Calu3 (cell line): ENCODE measurements around the gene STPG4. TPM values are rescaled to one million over a fixed set of nuclear protein-coding genes. Genes with fewer than 3 reads are reported as not detected.

Source experiments
- BruUV-seq: library from RNA; stranded (reverse); fragments of 400-500 nt; replicated peaks from 2 replicates; lab custom pipeline; 2021; lab: Mats Ljungman, UMichigan
- CTCF ChIA-PET: fragments of 300-600 bp; sonication (Branson Sonifier 250); formaldehyde crosslinking; loops from one replicate; lab custom pipeline; 2022; ENCODE audit warnings: antibody characterized with exemption; lab: Charles Lee
- DNase-seq: peaks from one replicate; pipeline ENCODE4 v3.0.0; 2022
- H3K27ac Mint-ChIP-seq: one replicate; pipeline ENCODE4 v1.8.0; 2022; ENCODE audit warnings: mixed read lengths; ENCODE audit not compliant: unreplicated experiment
- H3K27me3 Mint-ChIP-seq: one replicate; pipeline ENCODE4 v1.8.0; 2022; ENCODE audit warnings: mixed read lengths; ENCODE audit not compliant: unreplicated experiment
- H3K36me3 Mint-ChIP-seq: one replicate; pipeline ENCODE4 v1.8.0; 2022; ENCODE audit warnings: mild to moderate bottlenecking, moderate library complexity, mixed read lengths; ENCODE audit not compliant: insufficient read depth, unreplicated experiment
- H3K4me1 Mint-ChIP-seq: one replicate; pipeline ENCODE4 v1.8.0; 2022; ENCODE audit warnings: mild to moderate bottlenecking, low read depth, mixed read lengths; ENCODE audit not compliant: unreplicated experiment
- H3K4me3 Mint-ChIP-seq: one replicate; pipeline ENCODE4 v1.8.0; 2022; ENCODE audit warnings: mild to moderate bottlenecking, low read depth, moderate library complexity, mixed read lengths; ENCODE audit not compliant: unreplicated experiment
- H3K9me3 Mint-ChIP-seq: one replicate; pipeline ENCODE4 v1.8.0; 2022; ENCODE audit warnings: low read depth, mixed read lengths; ENCODE audit not compliant: unreplicated experiment
- intact Hi-C: fragments of 100-400 bp; cut with micrococcal nuclease; formaldehyde crosslinking; loops from one replicate; pipeline ENCODE4 v1.10.0; 2022; ENCODE audit not compliant: unreplicated experiment
- total RNA-seq: library from RNA; stranded (reverse); gene quantifications from 2 replicates; pipeline ENCODE4 v1.2.3, GENCODE V29; 2022
- TF ChIP-seq, protein P1 (sequence below): fragments of 200-600 bp; IDR thresholded peaks from one replicate; pipeline ENCODE4 v1.8.0; 2022; ENCODE audit warnings: antibody characterized with exemption; ENCODE audit not compliant: unreplicated experiment

STPG4 gene
- total RNA-seq, 1 experiment from 2014 or later: 12.7 TPM

DNA sequence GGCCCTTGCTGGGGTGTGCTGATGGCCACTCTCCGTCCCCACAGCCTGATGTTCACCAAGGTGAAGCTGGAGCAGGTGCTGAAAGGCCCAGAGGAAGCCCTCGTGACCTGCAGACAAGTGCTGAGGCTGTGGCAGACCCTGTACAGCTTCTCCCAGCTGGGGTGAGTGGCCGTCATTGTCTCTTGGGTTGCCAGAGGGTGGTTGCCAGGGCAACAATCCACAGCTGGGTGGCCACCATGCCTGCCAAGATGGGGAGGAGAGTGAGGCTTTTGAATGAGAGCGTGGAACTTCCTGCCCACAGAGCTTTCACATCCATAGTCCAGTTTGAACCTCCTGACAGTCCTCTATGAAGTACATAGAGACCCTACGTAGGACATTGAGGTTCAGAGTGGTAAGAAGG, 108.8 kb downstream of the STPG4 start:
- H3K36me3 Mint-ChIP-seq: peaks cover 32% of the 10 kb centered on the region

DNA sequence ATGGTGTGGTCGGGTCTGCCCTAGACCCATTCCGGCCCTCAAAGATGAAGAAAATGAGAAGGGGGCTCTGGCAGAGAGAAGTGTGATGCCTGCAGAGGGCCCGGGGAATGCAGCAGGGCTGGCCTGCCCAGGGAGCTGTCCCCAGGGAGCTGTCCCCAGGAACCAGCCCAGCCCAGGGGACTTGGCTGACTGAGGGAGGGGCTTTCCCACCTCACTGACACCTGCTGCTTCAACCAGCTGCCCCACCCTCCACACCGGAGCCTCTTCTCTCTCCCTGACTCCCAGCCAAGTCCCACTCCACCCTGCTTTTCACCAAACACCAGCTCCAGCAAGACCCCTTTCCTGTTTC, 111.2 kb downstream of the STPG4 start:
- CTCF ChIA-PET: interaction anchor here (0.5 to 1.7 kb wide), 9 partner anchors 13 to 1868 kb away, joined by 3 to 9 read pairs (median 3); no protein-coding TSS in a partner anchor
- H3K4me1 Mint-ChIP-seq: peaks cover 43% of the 10 kb centered on the region
- intact Hi-C loops: loop anchor here (2.0 kb wide), 1 partner anchor 33 kb away; no protein-coding TSS in a partner anchor

More for the DNA sequence above, 108.8 kb downstream of the STPG4 start:
- Mint-ChIP-seq H3K27ac (no peak overlapping the region), H3K4me1 (peaks cover 36% of the 10 kb centered on the region), H3K9me3 (no peaks in the 10 kb centered on the region), H3K27me3 (no peaks in the 10 kb centered on the region), H3K4me3 (no peak overlapping the region)
- intact Hi-C loops: no loop called here
- CTCF ChIA-PET: no interaction called here
- TF ChIP-seq, protein P1, sequence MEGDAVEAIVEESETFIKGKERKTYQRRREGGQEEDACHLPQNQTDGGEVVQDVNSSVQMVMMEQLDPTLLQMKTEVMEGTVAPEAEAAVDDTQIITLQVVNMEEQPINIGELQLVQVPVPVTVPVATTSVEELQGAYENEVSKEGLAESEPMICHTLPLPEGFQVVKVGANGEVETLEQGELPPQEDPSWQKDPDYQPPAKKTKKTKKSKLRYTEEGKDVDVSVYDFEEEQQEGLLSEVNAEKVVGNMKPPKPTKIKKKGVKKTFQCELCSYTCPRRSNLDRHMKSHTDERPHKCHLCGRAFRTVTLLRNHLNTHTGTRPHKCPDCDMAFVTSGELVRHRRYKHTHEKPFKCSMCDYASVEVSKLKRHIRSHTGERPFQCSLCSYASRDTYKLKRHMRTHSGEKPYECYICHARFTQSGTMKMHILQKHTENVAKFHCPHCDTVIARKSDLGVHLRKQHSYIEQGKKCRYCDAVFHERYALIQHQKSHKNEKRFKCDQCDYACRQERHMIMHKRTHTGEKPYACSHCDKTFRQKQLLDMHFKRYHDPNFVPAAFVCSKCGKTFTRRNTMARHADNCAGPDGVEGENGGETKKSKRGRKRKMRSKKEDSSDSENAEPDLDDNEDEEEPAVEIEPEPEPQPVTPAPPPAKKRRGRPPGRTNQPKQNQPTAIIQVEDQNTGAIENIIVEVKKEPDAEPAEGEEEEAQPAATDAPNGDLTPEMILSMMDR: no peak
- no TSS peak for BruUV-seq
- DNase-seq: no peak

DNA sequence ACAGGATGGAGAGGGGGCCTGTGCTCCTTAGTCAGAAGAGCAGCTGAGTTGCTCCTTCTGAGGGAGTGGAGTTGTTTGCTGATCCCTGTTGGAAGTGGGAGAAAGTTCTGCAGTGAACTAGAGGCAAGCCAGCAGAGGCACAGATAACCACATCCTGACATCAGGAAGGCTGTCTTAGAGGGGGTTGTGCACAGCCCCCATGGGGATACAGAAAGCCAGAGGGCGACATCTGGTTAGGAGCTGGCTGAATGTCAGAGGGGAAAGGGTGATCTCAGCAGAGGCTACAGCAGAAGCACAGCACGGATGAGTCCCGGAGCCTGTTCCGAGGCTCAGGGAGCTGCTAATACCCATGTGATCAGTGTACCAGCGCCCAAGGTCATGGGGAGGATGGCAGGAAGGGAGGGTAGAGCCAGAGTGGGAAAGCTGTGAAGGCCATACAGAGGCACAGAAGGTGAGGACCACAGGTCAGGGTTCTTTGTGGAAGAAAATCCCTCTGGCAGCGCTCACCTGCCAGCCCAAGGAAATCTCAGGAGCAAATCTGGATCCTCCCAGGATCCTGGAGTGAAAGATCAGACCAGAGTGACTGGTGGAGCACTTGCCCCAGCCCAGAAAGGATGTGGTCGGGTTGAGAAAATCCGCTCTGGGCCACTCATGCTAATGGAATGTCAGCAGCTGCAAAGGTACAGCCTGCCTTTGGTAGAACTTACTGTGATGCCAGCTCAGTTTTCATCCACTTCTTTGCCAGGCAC, 111.8 kb downstream of the STPG4 start:
- peaks cover 48% of the 10 kb centered on the region for H3K4me1 Mint-ChIP-seq
- TSS peak; percentile 86 for BruUV-seq
- peaks cover 32% of the 10 kb centered on the region for H3K36me3 Mint-ChIP-seq
- intact Hi-C loops: loop anchor here (2.0 kb wide), 1 partner anchor 33 kb away; no protein-coding TSS in a partner anchor
- TF ChIP-seq, protein P1: no peak
- peak overlapping the region; percentile 60 for H3K4me3 Mint-ChIP-seq
- H3K9me3 Mint-ChIP-seq: no peaks in the 10 kb centered on the region
- no peaks in the 10 kb centered on the region for H3K27me3 Mint-ChIP-seq
- peak overlapping the region; percentile 95 for H3K27ac Mint-ChIP-seq
- DNase-seq: peak; percentile 84
- CTCF ChIA-PET: interaction anchor here (0.5 to 1.7 kb wide), 10 partner anchors 13 to 1869 kb away, joined by 3 to 9 read pairs (median 3); no protein-coding TSS in a partner anchor

More for the DNA sequence above, 111.2 kb downstream of the STPG4 start:
- no peaks in the 10 kb centered on the region for H3K9me3 Mint-ChIP-seq
- TSS peak; percentile 95 for BruUV-seq
- no peaks in the 10 kb centered on the region for H3K27me3 Mint-ChIP-seq
- no peak for DNase-seq
- peak overlapping the region; percentile 95 for H3K27ac Mint-ChIP-seq
- TF ChIP-seq, protein P1: no peak
- H3K36me3 Mint-ChIP-seq: peaks cover 32% of the 10 kb centered on the region
- H3K4me3 Mint-ChIP-seq: peak overlapping the region; percentile 60

DNA sequence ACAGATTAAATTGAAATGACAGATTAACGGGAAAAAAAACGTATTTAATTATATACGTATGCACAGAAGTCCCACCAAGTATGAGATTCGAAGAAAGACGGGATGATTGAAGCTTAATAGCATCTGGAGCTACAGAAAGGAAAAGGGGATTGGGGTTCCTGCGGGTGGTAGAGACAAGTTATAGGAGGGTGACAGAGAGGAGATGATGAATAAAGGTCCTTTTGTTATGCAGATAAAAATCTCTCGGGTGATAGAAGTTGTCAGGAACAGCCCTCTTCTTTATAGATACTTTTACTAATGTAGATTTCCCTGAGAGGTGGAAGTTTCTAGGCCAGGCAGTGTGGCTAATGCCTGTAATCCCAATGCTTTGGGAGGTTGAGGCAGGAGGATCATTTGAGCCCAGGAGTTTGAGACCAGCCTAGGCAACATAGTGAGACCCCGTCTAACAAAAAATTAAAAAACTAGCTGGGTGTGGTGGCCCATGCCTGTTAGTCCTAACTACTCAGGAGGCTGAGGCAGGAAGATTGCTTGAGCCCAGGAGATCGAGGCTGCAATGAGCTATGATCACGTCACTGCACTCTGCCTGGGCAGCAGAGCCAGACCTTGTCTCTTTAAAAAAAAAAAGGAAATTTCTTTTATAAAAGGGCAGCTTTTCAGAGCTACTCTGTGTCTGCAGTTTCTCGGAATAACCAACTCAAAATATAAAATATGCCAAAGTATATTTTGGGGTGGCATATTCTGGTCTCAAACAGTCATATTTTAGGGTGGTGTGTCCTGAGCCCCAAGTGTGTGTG, 113.0 kb downstream of the STPG4 start:
- CTCF ChIA-PET: no interaction called here
- Mint-ChIP-seq H3K4me3 (no peak overlapping the region), H3K27ac (peak overlapping the region; percentile 95), H3K9me3 (no peaks in the 10 kb centered on the region), H3K36me3 (peaks cover 32% of the 10 kb centered on the region), H3K4me1 (peaks cover 55% of the 10 kb centered on the region), H3K27me3 (no peaks in the 10 kb centered on the region)
- TF ChIP-seq, protein P1: no peak
- intact Hi-C loops: loop anchor here (2.0 kb wide), 1 partner anchor 35 kb away; no protein-coding TSS in a partner anchor
- no peak for DNase-seq
- BruUV-seq: no TSS peak
